Activated T-helper 2 cell treated with anti-CD3 and anti-CD28 coated beads, Interferon-gamma antibody, Interleukin-2, Interleukin-4, amounts not matched to agents 10 μg/mL and 5 μg/mL and 100 μg/mL, durations not matched to agents 14 hours and 24 hours and 36 hours (primary cell): Measurements from ENCODE around the gene G6PD. TPM values are rescaled to one million over a fixed set of nuclear protein-coding genes. Genes with fewer than 3 reads are reported as not detected.

ENCODE experiments used
- DNase-seq: peaks from one replicate; pipeline ENCODE4 v3.0.0; 2021; ENCODE audit warnings: low spot score
- H3K27ac Mint-ChIP-seq: one replicate; pipeline ENCODE4 v1.8.0; 2021; ENCODE audit warnings: mixed read lengths
- H3K27me3 Mint-ChIP-seq: one replicate; pipeline ENCODE4 v1.8.0; 2021; ENCODE audit warnings: low read depth, mixed read lengths
- H3K36me3 Mint-ChIP-seq: one replicate; pipeline ENCODE4 v1.8.0; 2021; ENCODE audit warnings: low read depth, mixed read lengths
- H3K4me1 Mint-ChIP-seq: one replicate; pipeline ENCODE4 v1.8.0; 2021; ENCODE audit warnings: low read depth, mixed read lengths
- H3K4me3 Mint-ChIP-seq: one replicate; pipeline ENCODE4 v1.8.0; 2021; ENCODE audit warnings: low read depth, mild to moderate bottlenecking, moderate library complexity, mixed read lengths
- H3K9me3 Mint-ChIP-seq: one replicate; pipeline ENCODE4 v1.8.0; 2021; ENCODE audit warnings: mixed read lengths
- intact Hi-C: fragments of 100-400 bp; cut with micrococcal nuclease; formaldehyde crosslinking; loops from one replicate; pipeline ENCODE4 v1.15.1; 2023
- total RNA-seq: library from RNA; stranded (reverse); gene quantifications from 2 replicates; pipeline ENCODE4 v1.2.3, GENCODE V29; 2022

G6PD gene
- total RNA-seq, 1 donor from 2014 or later = 82.8 TPM

DNA sequence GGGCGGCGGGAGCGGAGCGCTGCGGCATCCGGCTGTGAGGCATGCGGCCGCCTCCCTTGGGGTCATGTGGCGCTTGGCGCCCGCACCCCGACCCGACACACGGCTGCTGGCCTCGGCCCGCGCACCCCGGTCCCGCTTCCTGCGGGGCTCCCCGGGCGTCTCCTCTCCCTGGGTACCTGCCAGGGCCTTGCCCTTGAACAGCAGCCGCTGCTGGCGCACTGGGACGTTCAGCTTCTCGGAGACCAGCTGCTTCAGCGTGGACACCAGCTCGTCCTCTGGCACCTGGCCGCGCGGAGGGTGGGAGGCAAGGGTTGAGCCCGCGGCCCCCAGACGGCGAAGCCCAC is 60.6 kb downstream of the G6PD start:
- H3K36me3 Mint-ChIP-seq = peaks cover 31% of the 10 kb centered on the region
- DNase-seq = peak; percentile 29
- H3K9me3 Mint-ChIP-seq = no peaks in the 10 kb centered on the region
- H3K4me3 Mint-ChIP-seq = peak overlapping the region; percentile 21
- H3K4me1 Mint-ChIP-seq = peaks cover 15% of the 10 kb centered on the region
- intact Hi-C loops = loop anchor here (5.0 kb wide), 1 partner anchor 46 kb away; no protein-coding TSS in a partner anchor
- H3K27me3 Mint-ChIP-seq = no peaks in the 10 kb centered on the region
- no peak overlapping the region for H3K27ac Mint-ChIP-seq

- Mint-ChIP-seq H3K4me3 (peak overlapping the region; percentile 71), H3K4me1 (peaks cover 15% of the 10 kb centered on the region), H3K9me3 (no peaks in the 10 kb centered on the region), H3K36me3 (peaks cover 31% of the 10 kb centered on the region), H3K27me3 (no peaks in the 10 kb centered on the region), H3K27ac (peak overlapping the region; percentile 58)
- intact Hi-C loops = loop anchor here (5.0 kb wide), 1 partner anchor 47 kb away; no protein-coding TSS in a partner anchor
- no peak for DNase-seq
These were observed 61.2 kb downstream of the G6PD start for GRCh38 chrX:154485150-154486051.

DNA sequence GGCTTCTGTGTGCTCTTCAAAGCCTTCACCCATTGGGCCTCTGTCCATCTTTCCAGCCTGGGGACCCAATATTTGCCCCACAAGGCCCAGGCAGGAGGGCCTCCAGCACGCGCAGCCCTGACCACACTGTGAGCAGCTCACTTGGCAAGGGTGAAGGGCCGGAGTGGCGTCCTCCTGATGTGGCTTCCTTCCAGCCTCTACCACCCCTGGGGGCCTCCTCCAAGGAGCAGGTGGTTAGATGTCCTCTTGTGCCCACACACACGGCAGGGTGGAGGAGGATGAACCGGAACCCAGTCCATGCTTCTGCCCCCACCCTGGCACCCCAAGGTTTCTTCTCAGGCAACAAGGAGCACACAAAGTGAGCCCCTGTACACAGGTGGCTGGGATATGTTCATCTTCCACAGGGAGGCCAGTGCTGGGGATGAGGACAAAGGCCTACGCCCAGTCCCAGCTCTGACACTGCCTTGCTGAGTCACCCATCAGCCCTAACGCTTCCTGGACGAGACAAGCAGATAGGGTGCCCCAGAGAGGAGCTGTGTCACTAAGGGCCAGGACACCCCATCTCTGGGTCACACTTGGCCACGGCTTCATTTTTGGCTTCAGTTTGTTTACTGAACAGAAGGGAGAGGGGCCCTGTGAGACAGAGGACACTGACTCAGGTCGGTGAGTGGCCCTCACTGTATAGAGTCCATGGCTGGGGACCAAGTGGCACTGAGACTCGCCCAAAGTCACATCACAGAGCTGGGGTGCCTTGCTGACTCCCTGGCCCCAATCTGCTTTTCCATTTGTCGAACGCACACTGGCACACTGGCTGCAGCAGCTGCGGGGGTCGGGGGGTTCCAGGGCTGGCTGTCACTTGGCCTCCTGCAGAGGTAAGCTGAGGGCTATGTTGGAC is 62.1 kb downstream of the G6PD start:
- intact Hi-C loops = loop anchor here (5.0 kb wide), 1 partner anchor 48 kb away; no protein-coding TSS in a partner anchor
- Mint-ChIP-seq H3K36me3 (peaks cover 31% of the 10 kb centered on the region), H3K9me3 (no peaks in the 10 kb centered on the region), H3K4me1 (peaks cover 12% of the 10 kb centered on the region), H3K4me3 (peak overlapping the region; percentile 71), H3K27me3 (no peaks in the 10 kb centered on the region), H3K27ac (no peak overlapping the region)
- no peak for DNase-seq

DNA sequence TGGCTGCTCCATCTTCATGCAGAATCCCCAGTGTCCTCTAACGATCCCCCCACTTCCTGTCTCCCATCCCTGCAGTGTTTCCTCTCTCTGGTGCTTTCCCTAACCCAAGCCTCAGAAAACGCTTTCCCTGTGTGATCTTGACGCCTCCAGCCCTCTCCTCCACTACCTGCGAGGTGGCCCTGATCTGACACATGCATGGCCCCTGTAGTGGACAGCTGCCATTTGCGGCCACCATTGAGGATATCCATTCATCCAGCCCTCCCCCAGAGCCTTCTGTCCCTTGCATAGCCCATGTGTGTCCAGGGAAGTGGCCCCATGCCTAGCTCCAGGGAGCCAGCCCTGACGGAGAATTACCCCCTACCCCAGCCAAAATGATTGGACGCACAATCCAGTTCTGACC is 63.3 kb downstream of the G6PD start:
- Mint-ChIP-seq H3K4me1 (peaks cover 13% of the 10 kb centered on the region), H3K9me3 (no peaks in the 10 kb centered on the region), H3K36me3 (peaks cover 25% of the 10 kb centered on the region), H3K27ac (peak overlapping the region; percentile 42), H3K27me3 (no peaks in the 10 kb centered on the region), H3K4me3 (peak overlapping the region; percentile 26)
- no peak for DNase-seq
- intact Hi-C loops = no loop called here

- intact Hi-C loops = no loop called here
- H3K27me3 Mint-ChIP-seq = no peaks in the 10 kb centered on the region
These were observed 63.9 kb downstream of the G6PD start for GRCh38 chrX:154482786-154483185.

DNA sequence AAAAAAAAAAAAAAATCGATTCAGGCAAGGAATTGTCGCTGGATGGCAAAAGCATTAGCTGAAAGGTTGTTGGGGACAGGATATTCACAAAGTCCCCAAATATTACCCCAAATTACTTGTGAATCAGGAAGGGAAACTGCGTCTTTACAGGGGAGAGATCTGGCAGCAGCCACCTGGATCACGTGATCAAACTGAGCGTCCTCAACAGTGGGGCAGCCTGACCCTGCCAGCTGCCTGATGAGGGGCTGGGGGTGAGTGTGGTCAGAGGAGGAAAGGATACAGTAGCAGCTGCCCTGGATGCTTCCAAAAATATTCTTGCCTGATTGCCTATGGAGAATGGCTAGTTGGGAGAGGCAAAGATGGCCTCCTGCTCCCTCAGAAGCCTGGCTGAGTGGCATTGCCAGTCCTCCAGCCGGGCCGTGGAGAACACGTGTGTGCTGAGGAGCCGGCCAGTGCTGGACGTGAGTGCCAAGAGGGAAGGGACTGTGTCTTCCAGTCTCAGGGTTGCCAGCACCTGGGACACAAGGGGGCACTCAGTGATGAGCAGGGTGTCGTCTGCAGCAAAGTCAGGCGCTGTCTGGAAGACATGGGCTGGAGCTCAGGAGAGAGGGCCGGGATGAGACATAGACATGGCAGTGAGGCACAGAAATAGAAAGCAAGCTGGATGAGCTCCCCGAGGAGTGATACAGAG is 64.6 kb downstream of the G6PD start:
- Mint-ChIP-seq H3K36me3 (peaks cover 17% of the 10 kb centered on the region), H3K4me1 (peaks cover 15% of the 10 kb centered on the region), H3K27me3 (no peaks in the 10 kb centered on the region), H3K27ac (no peak overlapping the region), H3K4me3 (no peak overlapping the region), H3K9me3 (no peaks in the 10 kb centered on the region)
- no peak for DNase-seq
- intact Hi-C loops = no loop called here

More at GRCh38 chrX:154482786-154483185, 63.9 kb downstream of the G6PD start:
- Mint-ChIP-seq H3K27ac (no peak overlapping the region), H3K36me3 (peaks cover 20% of the 10 kb centered on the region), H3K4me1 (peaks cover 14% of the 10 kb centered on the region), H3K4me3 (no peak overlapping the region), H3K9me3 (no peaks in the 10 kb centered on the region)
- DNase-seq = no peak

Other genes starting within 250 kb of the G6PD start
- 1,005 and 1,026 TPM in 2 replicates for gene FLNA, start 172.2 kb downstream of the G6PD start, total RNA-seq
- 95.6 and 98.8 TPM in 2 replicates for gene EMD, start 167.6 kb downstream of the G6PD start, total RNA-seq
- 2,692 and 2,787 TPM in 2 replicates for gene RPL10, start 148.5 kb downstream of the G6PD start, total RNA-seq
- 18.1 TPM in 2 replicates for gene DNASE1L1, start 137.6 kb downstream of the G6PD start, total RNA-seq
- 77.3 TPM in 2 replicates for gene TAFAZZIN, start 135.3 kb downstream of the G6PD start, total RNA-seq
- 47.4 and 48.9 TPM in 2 replicates for gene ATP6AP1, start 118.2 kb downstream of the G6PD start, total RNA-seq
- gene GDI1, start 109.7 kb downstream of the G6PD start, total RNA-seq = 115 and 117 TPM in 2 replicates
- gene FAM50A, start 102.7 kb downstream of the G6PD start, total RNA-seq = 79.6 and 84.1 TPM in 2 replicates
- 62.1 and 62.5 TPM in 2 replicates for gene PLXNA3, start 88.6 kb downstream of the G6PD start, total RNA-seq
- gene LAGE3, start 67.6 kb downstream of the G6PD start, total RNA-seq = 49.4 and 51.7 TPM in 2 replicates
- gene UBL4A, start 60.2 kb downstream of the G6PD start, total RNA-seq = 55.5 and 56.1 TPM in 2 replicates
- gene SLC10A3, start 56.2 kb downstream of the G6PD start, total RNA-seq = 17.5 and 18.3 TPM in 2 replicates
- 39.2 and 39.8 TPM in 2 replicates for gene FAM3A, start 30.6 kb downstream of the G6PD start, total RNA-seq
- gene IKBKG, start 774 bp upstream of the G6PD start, total RNA-seq = 40.5 and 41.7 TPM in 2 replicates
- gene CTAG1A, start 38.3 kb upstream of the G6PD start, total RNA-seq = not detected in 2 replicates
- not detected in 2 replicates for gene CTAG1B, start 72.4 kb upstream of the G6PD start, total RNA-seq
- gene CTAG2, start 106.7 kb upstream of the G6PD start, total RNA-seq = not detected in 2 replicates
- gene GAB3, start 204.2 kb upstream of the G6PD start, total RNA-seq = 4.3 and 4.5 TPM in 2 replicates
- 150 TPM in 2 replicates for gene DKC1, start 216.0 kb upstream of the G6PD start, total RNA-seq